Hepatocyte (in vitro differentiated cells): ENCODE results near the gene TESK1.

ENCODE experiments used
- CTCF ChIP-seq: fragments of 200-600 bp; sonication (generic); IDR thresholded peaks from 2 replicates; pipeline ENCODE4 v1.5.1; 2016; ENCODE audit warnings: antibody characterized with exemption, mild to moderate bottlenecking; ENCODE audit not compliant: poor library complexity
- EZH2 ChIP-seq: fragments of 200-600 bp; sonication (generic); IDR thresholded peaks from 2 replicates; pipeline ENCODE4 v1.6.1; 2016; ENCODE audit warnings: antibody characterized with exemption, mild to moderate bottlenecking, borderline replicate concordance

GRCh38 chr9:35652829-35653209 lies 47.8 kb downstream of the TESK1 start:
- no peak for TF ChIP-seq EZH2
- TF ChIP-seq CTCF, result no peak
